ENCODE results near the gene HNRNPU. TPM values are rescaled to one million over a fixed set of nuclear protein-coding genes. Genes with fewer than 3 reads are reported as not detected.

Gene HNRNPU
- total and polyA plus RNA-seq, 2 of the 13 experiments (the other 11 are each of a cell fraction or from before 2014, with no cell fraction given) = 101 to 508 TPM

GRCh38 chr1:244834543-244835275 lies 29.6 kb downstream of the HNRNPU start (continued):
- peak; percentile 52 for TF ChIP-seq ZNF407 (CRISPR knock-in tag; IDR thresholded peaks at IDR 0.05; ENCODE audit: not compliant biosample characterization)
- 0 out of 2 replicates have a peak, but pooled peaks have one; percentile 72 for TF ChIP-seq SPEN (CRISPR knock-in tag; IDR thresholded peaks at IDR 0.05; ENCODE audit: low read depth)
- TF ChIP-seq ZNF362 (CRISPR knock-in tag; IDR thresholded peaks at IDR 0.05; ENCODE audit: borderline replicate concordance) = peak; percentile 25; the same call in 1 of the 2 replicates
- no peak for TF ChIP-seq MTA3 (CRISPR knock-in tag; IDR thresholded peaks at IDR 0.05)
- no peak; the same call in 1 of the 2 replicates for TF ChIP-seq ZNF383 (CRISPR knock-in tag; IDR thresholded peaks at IDR 0.05; ENCODE audit: borderline replicate concordance)
- peak; percentile 14; the same call in 1 of the 2 replicates for TF ChIP-seq NFYB (CRISPR knock-in tag; IDR thresholded peaks at IDR 0.05)
- TF ChIP-seq ZNF329 (CRISPR knock-in tag; IDR thresholded peaks at IDR 0.05; ENCODE audit: low read depth) = no peak; the same call in 1 of the 2 replicates
- no peak for TF ChIP-seq CSRNP1 (CRISPR knock-in tag; IDR thresholded peaks at IDR 0.05)
- TF ChIP-seq NR2F2 (IDR thresholded peaks at IDR 0.05; ENCODE audit: borderline replicate concordance, low read depth) = no peak
- TF ChIP-seq ETV6 (CRISPR knock-in tag; conservative IDR thresholded peaks at IDR 0.05) = no peak; the same call in 1 of the 2 replicates
- TF ChIP-seq ZZZ3 (CRISPR knock-in tag; IDR thresholded peaks at IDR 0.05; ENCODE audit: borderline replicate concordance) = peak; percentile 65
- 0 out of 2 replicates have a peak, but pooled peaks have one; percentile 67 for TF ChIP-seq ZNF367 (CRISPR knock-in tag; IDR thresholded peaks at IDR 0.05; ENCODE audit: borderline replicate concordance)
- TF ChIP-seq TP53 (CRISPR knock-in tag; conservative IDR thresholded peaks at IDR 0.05) = no peak
- no peak for TF ChIP-seq ZNF30 (CRISPR knock-in tag; IDR thresholded peaks at IDR 0.05)
- peak; percentile 65 to 73 for TF ChIP-seq POLR2A (IDR thresholded peaks at IDR 0.05; ENCODE audit: insufficient read depth in 1 of 2, low read depth in 2 of 2, low read length in 2 of 2)
- 0 out of 2 replicates have a peak, but pooled peaks have one; percentile 17 for TF ChIP-seq ZNF558 (CRISPR knock-in tag; IDR thresholded peaks at IDR 0.05; ENCODE audit: borderline replicate concordance)
- TF ChIP-seq KDM2A (CRISPR knock-in tag; IDR thresholded peaks at IDR 0.05; ENCODE audit: borderline replicate concordance, low read depth) = peak; percentile 2; the same call in 1 of the 2 replicates
- no peak for TF ChIP-seq ZNF326 (CRISPR knock-in tag; IDR thresholded peaks at IDR 0.05; ENCODE audit: borderline replicate concordance)
- peak; percentile 70 for TF ChIP-seq HNRNPUL1 (IDR thresholded peaks at IDR 0.05; ENCODE audit: low read depth, low read length)

Data from HepG2 (cell line).